Urinary bladder (tissue), 4 donors: ENCODE measurements around the gene ANAPC1. TPM values are rescaled to one million over a fixed set of nuclear protein-coding genes. Genes with fewer than 3 reads are reported as not detected.
"Not testable (repeated sequence)": the region's sequence is repeated elsewhere in the genome, so short reads cannot be mapped to it uniquely, and the experiment has no call there.

Source experiments
- DNase-seq: peaks from one replicate; pipeline ENCODE4 v3.0.0-alpha.2; 2015; ENCODE audit errors: extremely low spot score
- H3K27ac ChIP-seq: one replicate; pipeline ENCODE4 v1.5.1; 2013; ENCODE audit warnings: low read depth, mild to moderate bottlenecking, moderate library complexity
- H3K36me3 ChIP-seq: one replicate; pipeline ENCODE4 v1.6.1; 2013; ENCODE audit warnings: mild to moderate bottlenecking, moderate library complexity; ENCODE audit not compliant: insufficient read depth
- H3K4me1 ChIP-seq: one replicate; pipeline ENCODE4 v1.6.1; 2013; ENCODE audit warnings: mild to moderate bottlenecking, moderate library complexity; ENCODE audit not compliant: insufficient read depth
- H3K4me3 ChIP-seq: one replicate; pipeline ENCODE4 v1.5.1; 2013; ENCODE audit warnings: low read depth, low read length
- WGBS: extraction: QIAGEN DNeasy Blood & Tissue Kit; methylation state at CpG from one replicate; pipeline ENCODE4 v1.1.7; 2013; 5-methylcytosine and 5-hydroxymethylcytosine counted together
- polyA plus RNA-seq: library from polyadenylated mRNA; stranded (reverse); fragments of 200-250 nt; gene quantifications from one replicate; pipeline ENCODE4 v1.2.3, GENCODE V29; 2013
- total RNA-seq: library from RNA; depleted of rRNA; stranded (reverse); fragments of >200 nt; gene quantifications from one replicate; pipeline ENCODE4 v1.2.3, GENCODE V29; 2014
- donor health status: healthy with polysubstance abuse.
- donor health status: healthy.

ANAPC1 gene
- total and polyA plus RNA-seq, 2 donors: 12.4 to 71.1 TPM

GRCh38 chr2:111828217-111828766 is 55.7 kb downstream of the ANAPC1 start:
- not testable (repeated sequence) for H3K4me1 ChIP-seq, H3K27ac ChIP-seq, H3K4me3 ChIP-seq, H3K36me3 ChIP-seq, DNase-seq
- WGBS: 88% methylated on average over 4 of the region's 4 CpGs

- H3K4me1 ChIP-seq, H3K36me3 ChIP-seq, H3K27ac ChIP-seq, DNase-seq, H3K4me3 ChIP-seq: not testable (repeated sequence)
- WGBS: 94% methylated on average over 4 of the region's 7 CpGs
Measured at GRCh38 chr2:111812970-111813622, 70.9 kb downstream of the ANAPC1 start.

- not testable (repeated sequence) for DNase-seq, H3K4me1 ChIP-seq, H3K27ac ChIP-seq
Measured at GRCh38 chr2:111790633-111791032, 93.4 kb downstream of the ANAPC1 start.

GRCh38 chr2:111784081-111784480 is 99.9 kb downstream of the ANAPC1 start:
- not testable (repeated sequence) for H3K4me3 ChIP-seq, H3K27ac ChIP-seq, H3K36me3 ChIP-seq, H3K4me1 ChIP-seq, DNase-seq
- WGBS: 93% methylated on average over 3 of the region's 3 CpGs

More at GRCh38 chr2:111790633-111791032, 93.4 kb downstream of the ANAPC1 start:
- WGBS: 100% methylated on average over 1 of the region's 1 CpG
- H3K4me3 ChIP-seq, H3K36me3 ChIP-seq: not testable (repeated sequence)

GRCh38 chr2:111782195-111782594 is 101.8 kb downstream of the ANAPC1 start:
- not testable (repeated sequence) for H3K4me3 ChIP-seq, H3K4me1 ChIP-seq, H3K36me3 ChIP-seq, DNase-seq, H3K27ac ChIP-seq
- WGBS: 95% methylated on average over 6 of the region's 6 CpGs

- not testable (repeated sequence) for H3K4me1 ChIP-seq, H3K36me3 ChIP-seq, H3K27ac ChIP-seq, H3K4me3 ChIP-seq
- peak; percentile 1 for DNase-seq
- WGBS: 60% methylated on average over 8 of the region's 9 CpGs
Measured at GRCh38 chr2:111781443-111782094, 102.4 kb downstream of the ANAPC1 start.

- H3K36me3 ChIP-seq, H3K4me1 ChIP-seq, H3K27ac ChIP-seq, DNase-seq, H3K4me3 ChIP-seq: not testable (repeated sequence)
- 87% methylated on average over 4 of the region's 4 CpGs for WGBS
Measured at GRCh38 chr2:111777155-111777554, 106.8 kb downstream of the ANAPC1 start.

- H3K27ac ChIP-seq, H3K4me3 ChIP-seq, H3K36me3 ChIP-seq, H3K4me1 ChIP-seq, DNase-seq: not testable (repeated sequence)
- WGBS: 75% methylated on average over 1 of the region's 3 CpGs
Measured at GRCh38 chr2:111776296-111776695, 107.7 kb downstream of the ANAPC1 start.

GRCh38 chr2:111772180-111772579 is 111.8 kb downstream of the ANAPC1 start:
- 17% methylated on average over 1 of the region's 6 CpGs for WGBS
- DNase-seq, H3K36me3 ChIP-seq, H3K4me3 ChIP-seq, H3K4me1 ChIP-seq, H3K27ac ChIP-seq: not testable (repeated sequence)

- DNase-seq, H3K27ac ChIP-seq, H3K36me3 ChIP-seq, H3K4me3 ChIP-seq, H3K4me1 ChIP-seq: not testable (repeated sequence)
- WGBS: 67% methylated on average over 2 of the region's 3 CpGs
Measured at GRCh38 chr2:111770916-111771658, 112.9 kb downstream of the ANAPC1 start.

GRCh38 chr2:111768266-111769190 is 115.5 kb downstream of the ANAPC1 start:
- not testable (repeated sequence) for DNase-seq, H3K4me1 ChIP-seq, H3K27ac ChIP-seq, H3K36me3 ChIP-seq, H3K4me3 ChIP-seq
- WGBS: 84% methylated on average over 7 of the region's 8 CpGs

- not testable (repeated sequence) for DNase-seq
- WGBS: 75% methylated on average over 4 of the region's 4 CpGs
Measured at GRCh38 chr2:111767087-111767486, 116.9 kb downstream of the ANAPC1 start.

GRCh38 chr2:111766295-111766694 is 117.7 kb downstream of the ANAPC1 start:
- 99% methylated on average over 3 of the region's 8 CpGs for WGBS
- DNase-seq, H3K4me3 ChIP-seq, H3K36me3 ChIP-seq, H3K27ac ChIP-seq, H3K4me1 ChIP-seq: not testable (repeated sequence)

More at GRCh38 chr2:111767087-111767486, 116.9 kb downstream of the ANAPC1 start:
- not testable (repeated sequence) for H3K4me3 ChIP-seq, H3K36me3 ChIP-seq, H3K27ac ChIP-seq, H3K4me1 ChIP-seq
